Measurements from ENCODE around the gene NUP50. TPM values are rescaled to one million over a fixed set of nuclear protein-coding genes. Genes with fewer than 3 reads are reported as not detected.
A peak's percentile ranks its signal among the peaks of the same experiment; 100 is the strongest.

NUP50 gene
- polyA plus RNA-seq, 1 donor, result 40.8 TPM

GRCh38 chr22:45201678-45202332, 38.1 kb downstream of the NUP50 start:
- Histone ChIP-seq H3K27ac (ENCODE audit: low read length) (peak overlapping the region; percentile 23), H3K27me3 (ENCODE audit: control insufficient read depth, insufficient read depth, low read length) (no peaks in the 10 kb centered on the region), H3K9me3 (ENCODE audit: control insufficient read depth, low read depth, low read length) (no peaks in the 10 kb centered on the region), H3K4me1 (ENCODE audit: control insufficient read depth, insufficient read depth, low read length) (no peaks in the 10 kb centered on the region), H3K36me3 (ENCODE audit: control insufficient read depth, insufficient read depth, low read length) (peaks cover 45% of the 10 kb centered on the region), H3K4me3 (ENCODE audit: low read length) (no peak overlapping the region)
- no CpG with 5 or more reads among the region's 9 CpGs for WGBS (ENCODE audit: insufficient coverage, low lambda C conversion rate)
- no peak for DNase-seq

- Histone ChIP-seq H3K4me3 (ENCODE audit: low read length) (no peak overlapping the region), H3K4me1 (ENCODE audit: control insufficient read depth, insufficient read depth, low read length) (no peaks in the 10 kb centered on the region), H3K36me3 (ENCODE audit: control insufficient read depth, insufficient read depth, low read length) (peaks cover 40% of the 10 kb centered on the region), H3K27me3 (ENCODE audit: control insufficient read depth, insufficient read depth, low read length) (no peaks in the 10 kb centered on the region), H3K27ac (ENCODE audit: low read length) (no peak overlapping the region), H3K9me3 (ENCODE audit: control insufficient read depth, low read depth, low read length) (no peaks in the 10 kb centered on the region)
- WGBS (ENCODE audit: insufficient coverage, low lambda C conversion rate), result no CpG with 5 or more reads among the region's 36 CpGs
- no peak for DNase-seq
Observed at GRCh38 chr22:45202333-45203149, 38.8 kb downstream of the NUP50 start.

- Histone ChIP-seq H3K27me3 (ENCODE audit: control insufficient read depth, insufficient read depth, low read length) (no peaks in the 10 kb centered on the region), H3K4me1 (ENCODE audit: control insufficient read depth, insufficient read depth, low read length) (no peaks in the 10 kb centered on the region), H3K9me3 (ENCODE audit: control insufficient read depth, low read depth, low read length) (no peaks in the 10 kb centered on the region), H3K27ac (ENCODE audit: low read length) (no peak overlapping the region), H3K36me3 (ENCODE audit: control insufficient read depth, insufficient read depth, low read length) (peaks cover 33% of the 10 kb centered on the region), H3K4me3 (ENCODE audit: low read length) (no peak overlapping the region)
- WGBS (ENCODE audit: insufficient coverage, low lambda C conversion rate), result no CpG with 5 or more reads among the region's 40 CpGs
- no peak for DNase-seq
Observed at GRCh38 chr22:45203150-45203951, 39.6 kb downstream of the NUP50 start.

GRCh38 chr22:45204241-45204640, 40.5 kb downstream of the NUP50 start:
- Histone ChIP-seq H3K4me3 (ENCODE audit: low read length) (no peak overlapping the region), H3K9me3 (ENCODE audit: control insufficient read depth, low read depth, low read length) (no peaks in the 10 kb centered on the region), H3K4me1 (ENCODE audit: control insufficient read depth, insufficient read depth, low read length) (no peaks in the 10 kb centered on the region), H3K36me3 (ENCODE audit: control insufficient read depth, insufficient read depth, low read length) (peaks cover 29% of the 10 kb centered on the region), H3K27ac (ENCODE audit: low read length) (no peak overlapping the region), H3K27me3 (ENCODE audit: control insufficient read depth, insufficient read depth, low read length) (no peaks in the 10 kb centered on the region)
- WGBS (ENCODE audit: insufficient coverage, low lambda C conversion rate), result no CpG with 5 or more reads among the region's 13 CpGs
- DNase-seq, result no peak

GRCh38 chr22:45204819-45205218, 41.1 kb downstream of the NUP50 start:
- no peak overlapping the region for H3K27ac ChIP-seq (ENCODE audit: low read length)
- H3K27me3 ChIP-seq (ENCODE audit: control insufficient read depth, insufficient read depth, low read length), result no peaks in the 10 kb centered on the region
- H3K9me3 ChIP-seq (ENCODE audit: control insufficient read depth, low read depth, low read length), result no peaks in the 10 kb centered on the region
- DNase-seq, result no peak
- no CpG with 5 or more reads among the region's 14 CpGs for WGBS (ENCODE audit: insufficient coverage, low lambda C conversion rate)
- H3K4me1 ChIP-seq (ENCODE audit: control insufficient read depth, insufficient read depth, low read length), result no peaks in the 10 kb centered on the region
- H3K4me3 ChIP-seq (ENCODE audit: low read length), result no peak overlapping the region
- peaks cover 23% of the 10 kb centered on the region for H3K36me3 ChIP-seq (ENCODE audit: control insufficient read depth, insufficient read depth, low read length)

- H3K4me3 ChIP-seq (ENCODE audit: low read length), result no peak overlapping the region
- no peak for DNase-seq
- WGBS (ENCODE audit: insufficient coverage, low lambda C conversion rate), result no CpG with 5 or more reads among the region's 20 CpGs
- no peaks in the 10 kb centered on the region for H3K4me1 ChIP-seq (ENCODE audit: control insufficient read depth, insufficient read depth, low read length)
- no peak overlapping the region for H3K27ac ChIP-seq (ENCODE audit: low read length)
- no peaks in the 10 kb centered on the region for H3K27me3 ChIP-seq (ENCODE audit: control insufficient read depth, insufficient read depth, low read length)
- no peaks in the 10 kb centered on the region for H3K9me3 ChIP-seq (ENCODE audit: control insufficient read depth, low read depth, low read length)
- peaks cover 21% of the 10 kb centered on the region for H3K36me3 ChIP-seq (ENCODE audit: control insufficient read depth, insufficient read depth, low read length)
Observed at GRCh38 chr22:45205276-45205925, 41.7 kb downstream of the NUP50 start.

GRCh38 chr22:45206233-45206632, 42.5 kb downstream of the NUP50 start:
- no peaks in the 10 kb centered on the region for H3K27me3 ChIP-seq (ENCODE audit: control insufficient read depth, insufficient read depth, low read length)

GRCh38 chr22:45207533-45207932, 43.8 kb downstream of the NUP50 start:
- Histone ChIP-seq H3K4me1 (ENCODE audit: control insufficient read depth, insufficient read depth, low read length) (no peaks in the 10 kb centered on the region), H3K27me3 (ENCODE audit: control insufficient read depth, insufficient read depth, low read length) (no peaks in the 10 kb centered on the region), H3K9me3 (ENCODE audit: control insufficient read depth, low read depth, low read length) (no peaks in the 10 kb centered on the region), H3K27ac (ENCODE audit: low read length) (no peak overlapping the region), H3K4me3 (ENCODE audit: low read length) (no peak overlapping the region), H3K36me3 (ENCODE audit: control insufficient read depth, insufficient read depth, low read length) (peaks cover 16% of the 10 kb centered on the region)
- DNase-seq, result no peak
- no CpG with 5 or more reads among the region's 13 CpGs for WGBS (ENCODE audit: insufficient coverage, low lambda C conversion rate)

More at GRCh38 chr22:45206233-45206632, 42.5 kb downstream of the NUP50 start:
- no CpG with 5 or more reads among the region's 6 CpGs for WGBS (ENCODE audit: insufficient coverage, low lambda C conversion rate)
- Histone ChIP-seq H3K27ac (ENCODE audit: low read length) (no peak overlapping the region), H3K36me3 (ENCODE audit: control insufficient read depth, insufficient read depth, low read length) (peaks cover 16% of the 10 kb centered on the region), H3K4me1 (ENCODE audit: control insufficient read depth, insufficient read depth, low read length) (no peaks in the 10 kb centered on the region), H3K4me3 (ENCODE audit: low read length) (no peak overlapping the region), H3K9me3 (ENCODE audit: control insufficient read depth, low read depth, low read length) (no peaks in the 10 kb centered on the region)
- DNase-seq, result no peak

GRCh38 chr22:45207981-45208664, 44.4 kb downstream of the NUP50 start:
- H3K4me1 ChIP-seq (ENCODE audit: control insufficient read depth, insufficient read depth, low read length), result no peaks in the 10 kb centered on the region
- no peak for DNase-seq
- WGBS (ENCODE audit: insufficient coverage, low lambda C conversion rate), result no CpG with 5 or more reads among the region's 24 CpGs
- H3K4me3 ChIP-seq (ENCODE audit: low read length), result no peak overlapping the region
- H3K36me3 ChIP-seq (ENCODE audit: control insufficient read depth, insufficient read depth, low read length), result peaks cover 12% of the 10 kb centered on the region
- H3K9me3 ChIP-seq (ENCODE audit: control insufficient read depth, low read depth, low read length), result no peaks in the 10 kb centered on the region
- peaks cover 5% of the 10 kb centered on the region for H3K27me3 ChIP-seq (ENCODE audit: control insufficient read depth, insufficient read depth, low read length)
- H3K27ac ChIP-seq (ENCODE audit: low read length), result no peak overlapping the region

GRCh38 chr22:45208696-45208992, 44.9 kb downstream of the NUP50 start:
- no peaks in the 10 kb centered on the region for H3K9me3 ChIP-seq (ENCODE audit: control insufficient read depth, low read depth, low read length)
- no peak for DNase-seq
- H3K36me3 ChIP-seq (ENCODE audit: control insufficient read depth, insufficient read depth, low read length), result peaks cover 12% of the 10 kb centered on the region
- H3K4me3 ChIP-seq (ENCODE audit: low read length), result no peak overlapping the region
- no peak overlapping the region for H3K27ac ChIP-seq (ENCODE audit: low read length)
- H3K27me3 ChIP-seq (ENCODE audit: control insufficient read depth, insufficient read depth, low read length), result peaks cover 5% of the 10 kb centered on the region
- no peaks in the 10 kb centered on the region for H3K4me1 ChIP-seq (ENCODE audit: control insufficient read depth, insufficient read depth, low read length)
- WGBS (ENCODE audit: insufficient coverage, low lambda C conversion rate), result no CpG with 5 or more reads among the region's 10 CpGs

Data from large intestine (tissue), 3 donors.